GM21723 (cell line): ENCODE results near the gene OSBPL9.
"Not testable (repeated sequence)": the region's sequence is repeated elsewhere in the genome, so short reads cannot be mapped to it uniquely, and the experiment has no call there.

ENCODE experiments used
- ATAC-seq: cut with Tn5 transposase; IDR thresholded peaks from one replicate; pipeline ENCODE4 v1.9.1; 2021; ENCODE audit warnings: mild to moderate bottlenecking, moderate library complexity; ENCODE audit not compliant: unreplicated experiment

OSBPL9 gene

GRCh38 chr1:51705035-51705434 is 88.1 kb downstream of the OSBPL9 start:
- ATAC-seq = no peak

GRCh38 chr1:51708911-51709760 is 92.2 kb downstream of the OSBPL9 start:
- no peak for ATAC-seq

- no peak for ATAC-seq
These were observed 93.1 kb downstream of the OSBPL9 start for GRCh38 chr1:51709951-51710350.

- no peak for ATAC-seq
These were observed 95.7 kb downstream of the OSBPL9 start for GRCh38 chr1:51712590-51712989.

GRCh38 chr1:51714374-51715019 is 97.6 kb downstream of the OSBPL9 start:
- no peak for ATAC-seq

GRCh38 chr1:51715369-51715768 is 98.5 kb downstream of the OSBPL9 start:
- no peak for ATAC-seq

GRCh38 chr1:51716746-51717145 is 99.9 kb downstream of the OSBPL9 start:
- no peak for ATAC-seq

GRCh38 chr1:51717842-51718241 is 101.0 kb downstream of the OSBPL9 start:
- ATAC-seq = no peak

- ATAC-seq = no peak
These were observed 102.3 kb downstream of the OSBPL9 start for GRCh38 chr1:51719146-51719545.

- ATAC-seq = no peak
These were observed 107.9 kb downstream of the OSBPL9 start for GRCh38 chr1:51724797-51725196.

- ATAC-seq = no peak
These were observed 109.2 kb downstream of the OSBPL9 start for GRCh38 chr1:51726051-51726450.

- ATAC-seq = no peak
These were observed 109.8 kb downstream of the OSBPL9 start for GRCh38 chr1:51726544-51727225.

- ATAC-seq = no peak
These were observed 110.5 kb downstream of the OSBPL9 start for GRCh38 chr1:51727366-51727765.

- ATAC-seq = no peak
These were observed 111.8 kb downstream of the OSBPL9 start for GRCh38 chr1:51728611-51729155.

GRCh38 chr1:51729156-51729823 is 112.4 kb downstream of the OSBPL9 start:
- ATAC-seq = peak; percentile 88

GRCh38 chr1:51729824-51730301 is 113.0 kb downstream of the OSBPL9 start:
- ATAC-seq = peak; percentile 32

GRCh38 chr1:51731998-51732397 is 115.1 kb downstream of the OSBPL9 start:
- ATAC-seq = no peak

- ATAC-seq = no peak
These were observed 116.0 kb downstream of the OSBPL9 start for GRCh38 chr1:51732701-51733425.

- ATAC-seq = not testable (repeated sequence)
These were observed 116.5 kb downstream of the OSBPL9 start for GRCh38 chr1:51733426-51733774.
